ENCODE results near the gene SNRPF.

DNA sequence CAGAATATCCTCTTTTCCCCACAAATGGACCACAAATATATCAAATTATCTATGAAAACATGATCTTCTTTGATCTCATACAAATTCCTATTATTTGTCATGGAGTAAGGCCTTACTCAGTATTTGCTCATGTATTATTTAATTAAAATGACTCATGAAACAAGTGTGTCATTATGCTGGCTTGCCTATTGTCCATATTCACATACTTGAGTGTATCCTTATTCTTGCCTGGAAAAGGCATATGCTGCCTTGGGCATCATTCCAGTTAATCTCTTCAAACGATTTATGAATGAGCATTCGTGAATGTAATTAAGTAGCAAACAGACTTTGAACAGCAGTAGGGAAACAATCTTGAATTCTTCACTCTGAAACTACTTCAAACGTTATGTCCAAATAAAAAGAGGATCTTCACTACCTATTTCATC, 22.6 kb upstream of the SNRPF start:
- TF ChIP-seq CTCF (IDR thresholded peaks at IDR 0.05) = no peak
- TF ChIP-seq POLR2A (IDR thresholded peaks at IDR 0.05) = no peak
